MCF 10A (cell line): ENCODE measurements around the gene PROK1. TPM values are rescaled to one million over a fixed set of nuclear protein-coding genes. Genes with fewer than 3 reads are reported as not detected.

Source experiments
- BruUV-seq: library from RNA; stranded (reverse); fragments of 400-500 nt; replicated peaks from 2 replicates; lab custom pipeline; 2021; lab: Mats Ljungman, UMichigan
- CTCF ChIA-PET: fragments of 300-600 bp; sonication (Branson Sonifier 250); formaldehyde crosslinking; extraction: SDS; loops from one replicate; lab custom pipeline; 2021; ENCODE audit warnings: antibody characterized with exemption, inconsistent platforms; lab: Yijun Ruan, JAX
- POLR2A ChIA-PET: fragments of 300-600, 350-650 bp; sonication (Branson Sonifier 250); formaldehyde crosslinking; extraction: SDS; loops from one replicate; lab custom pipeline; 2020; ENCODE audit warnings: antibody characterized with exemption, inconsistent platforms; lab: Yijun Ruan, JAX
- DNase-seq: peaks from one replicate; pipeline ENCODE4 v3.0.0-alpha.2; 2018; ENCODE audit not compliant: unreplicated experiment
- H3K27ac Mint-ChIP-seq: one replicate; pipeline ENCODE4 v1.8.0; 2022; ENCODE audit warnings: mild to moderate bottlenecking, low read depth, mixed read lengths; ENCODE audit not compliant: unreplicated experiment
- H3K27me3 Mint-ChIP-seq: one replicate; pipeline ENCODE4 v1.8.0; 2022; ENCODE audit warnings: mixed read lengths; ENCODE audit not compliant: insufficient read depth, unreplicated experiment
- H3K36me3 Mint-ChIP-seq: one replicate; pipeline ENCODE4 v1.8.0; 2022; ENCODE audit warnings: mild to moderate bottlenecking, moderate library complexity, mixed read lengths; ENCODE audit not compliant: insufficient read depth, unreplicated experiment
- H3K4me1 Mint-ChIP-seq: one replicate; pipeline ENCODE4 v1.8.0; 2022; ENCODE audit warnings: mixed read lengths; ENCODE audit not compliant: insufficient read depth, unreplicated experiment
- H3K4me3 Mint-ChIP-seq: one replicate; pipeline ENCODE4 v1.8.0; 2022; ENCODE audit warnings: mild to moderate bottlenecking, moderate library complexity, mixed read lengths; ENCODE audit not compliant: unreplicated experiment
- H3K9me3 Mint-ChIP-seq: one replicate; pipeline ENCODE4 v1.8.0; 2022; ENCODE audit warnings: mixed read lengths; ENCODE audit not compliant: unreplicated experiment
- intact Hi-C: fragments of 100-400 bp; cut with micrococcal nuclease; formaldehyde crosslinking; loops from 2 replicates; pipeline ENCODE4 v1.14.1; 2022
- total RNA-seq: library from RNA; stranded (reverse); gene quantifications from 2 replicates; pipeline ENCODE4 v1.2.3, GENCODE V29; 2022
- TF ChIP-seq, protein P1 (sequence below): fragments of 200-600 bp; IDR thresholded peaks from one replicate; pipeline ENCODE4 v1.8.0; 2022; ENCODE audit warnings: antibody characterized with exemption, mild to moderate bottlenecking; ENCODE audit not compliant: unreplicated experiment

The PROK1 gene
- total RNA-seq, 1 experiment from 2014 or later, result not detected

DNA sequence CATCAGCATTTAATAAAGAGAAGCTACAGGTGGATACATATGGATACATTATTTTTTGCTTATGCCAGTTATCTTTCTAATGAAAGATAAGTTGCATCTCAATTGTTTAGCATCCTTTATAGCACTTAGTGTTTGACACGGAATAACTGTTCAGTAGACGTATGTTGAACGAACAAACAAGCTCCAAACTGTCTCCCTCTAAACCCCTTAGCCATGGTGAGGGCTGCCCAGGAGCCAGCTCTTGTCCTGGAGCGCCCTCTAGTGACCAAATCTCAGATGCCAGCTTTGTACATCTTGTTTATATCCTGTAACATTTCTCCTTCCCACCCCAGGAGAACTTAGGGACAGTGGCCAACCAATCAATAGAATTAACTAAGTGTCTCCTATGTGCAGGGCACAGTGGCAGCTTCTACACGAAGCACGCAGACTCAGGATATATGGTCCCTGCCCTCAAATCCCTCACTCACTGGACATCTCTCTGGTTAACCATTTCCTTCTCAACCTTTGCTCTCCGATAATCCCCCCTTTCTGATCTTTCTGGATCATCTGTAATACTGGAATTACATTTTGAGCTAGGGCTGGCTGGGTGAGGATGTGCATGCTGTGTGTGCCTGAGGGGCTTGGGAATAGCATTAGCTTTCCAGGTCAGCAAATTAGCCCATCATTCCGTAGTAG, 45.1 kb downstream of the PROK1 start:
- TF ChIP-seq, protein P1, sequence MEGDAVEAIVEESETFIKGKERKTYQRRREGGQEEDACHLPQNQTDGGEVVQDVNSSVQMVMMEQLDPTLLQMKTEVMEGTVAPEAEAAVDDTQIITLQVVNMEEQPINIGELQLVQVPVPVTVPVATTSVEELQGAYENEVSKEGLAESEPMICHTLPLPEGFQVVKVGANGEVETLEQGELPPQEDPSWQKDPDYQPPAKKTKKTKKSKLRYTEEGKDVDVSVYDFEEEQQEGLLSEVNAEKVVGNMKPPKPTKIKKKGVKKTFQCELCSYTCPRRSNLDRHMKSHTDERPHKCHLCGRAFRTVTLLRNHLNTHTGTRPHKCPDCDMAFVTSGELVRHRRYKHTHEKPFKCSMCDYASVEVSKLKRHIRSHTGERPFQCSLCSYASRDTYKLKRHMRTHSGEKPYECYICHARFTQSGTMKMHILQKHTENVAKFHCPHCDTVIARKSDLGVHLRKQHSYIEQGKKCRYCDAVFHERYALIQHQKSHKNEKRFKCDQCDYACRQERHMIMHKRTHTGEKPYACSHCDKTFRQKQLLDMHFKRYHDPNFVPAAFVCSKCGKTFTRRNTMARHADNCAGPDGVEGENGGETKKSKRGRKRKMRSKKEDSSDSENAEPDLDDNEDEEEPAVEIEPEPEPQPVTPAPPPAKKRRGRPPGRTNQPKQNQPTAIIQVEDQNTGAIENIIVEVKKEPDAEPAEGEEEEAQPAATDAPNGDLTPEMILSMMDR, result peak; percentile 92
- Mint-ChIP-seq H3K4me3 (no peak overlapping the region), H3K4me1 (no peaks in the 10 kb centered on the region), H3K9me3 (no peaks in the 10 kb centered on the region), H3K36me3 (no peaks in the 10 kb centered on the region), H3K27me3 (no peaks in the 10 kb centered on the region), H3K27ac (no peak overlapping the region)
- CTCF ChIA-PET, result interaction anchor here (0.5 to 8.8 kb wide), 84 partner anchors 11 to 647 kb away, joined by 3 to 273 read pairs (median 4); partner anchors contain the start of genes KCNA10, KCNC4, LAMTOR5 and RBM15
- BruUV-seq, result no TSS peak
- DNase-seq, result peak; percentile 77
- POLR2A ChIA-PET, result interaction anchor here (0.6 to 1.7 kb wide), 10 partner anchors 18 to 197 kb away, joined by 3 to 7 read pairs (median 4); no protein-coding TSS in a partner anchor
- intact Hi-C loops, result loop anchor here (1.0 to 10.0 kb wide), 6 partner anchors 25 to 441 kb away; partner anchors contain the start of gene RBM15

DNA sequence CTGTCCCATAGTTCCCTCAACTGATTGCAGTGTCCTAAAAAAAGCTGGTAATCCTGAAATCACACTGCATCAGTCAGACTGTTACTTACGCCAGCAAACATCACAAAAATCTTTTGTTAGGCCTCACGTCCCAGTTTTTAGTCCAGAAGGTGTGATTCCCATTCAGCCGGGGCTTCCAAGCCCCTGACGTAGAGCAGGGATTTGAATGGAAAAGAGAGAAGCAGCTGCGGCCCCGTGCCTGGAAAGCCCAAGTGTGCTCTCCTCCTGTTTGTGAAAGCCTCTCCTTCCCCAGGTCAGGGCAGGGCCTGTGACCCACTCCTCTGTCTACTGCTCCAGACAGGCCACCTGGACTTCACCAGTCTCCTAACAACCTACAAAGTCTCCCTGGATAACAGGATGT, 47.3 kb downstream of the PROK1 start:
- H3K27ac Mint-ChIP-seq, result no peak overlapping the region
- DNase-seq, result no peak
- no peaks in the 10 kb centered on the region for H3K4me1 Mint-ChIP-seq
- ChIA-PET POLR2A (interaction anchor here (0.5 to 0.6 kb wide), 2 partner anchors 107 to 492 kb away, joined by 3 read pairs; no protein-coding TSS in a partner anchor), CTCF (interaction anchor here (0.5 to 8.8 kb wide), 23 partner anchors 8 to 652 kb away, joined by 3 to 273 read pairs (median 4); partner anchors contain the start of gene LAMTOR5)
- intact Hi-C loops, result loop anchor here (5.0 to 10.0 kb wide), 2 partner anchors 161 to 443 kb away; partner anchors contain the start of gene RBM15
- H3K4me3 Mint-ChIP-seq, result no peak overlapping the region
- no peaks in the 10 kb centered on the region for H3K36me3 Mint-ChIP-seq
- no TSS peak for BruUV-seq
- H3K9me3 Mint-ChIP-seq, result no peaks in the 10 kb centered on the region
- TF ChIP-seq, protein P1, result no peak
- H3K27me3 Mint-ChIP-seq, result peaks cover 18% of the 10 kb centered on the region

DNA sequence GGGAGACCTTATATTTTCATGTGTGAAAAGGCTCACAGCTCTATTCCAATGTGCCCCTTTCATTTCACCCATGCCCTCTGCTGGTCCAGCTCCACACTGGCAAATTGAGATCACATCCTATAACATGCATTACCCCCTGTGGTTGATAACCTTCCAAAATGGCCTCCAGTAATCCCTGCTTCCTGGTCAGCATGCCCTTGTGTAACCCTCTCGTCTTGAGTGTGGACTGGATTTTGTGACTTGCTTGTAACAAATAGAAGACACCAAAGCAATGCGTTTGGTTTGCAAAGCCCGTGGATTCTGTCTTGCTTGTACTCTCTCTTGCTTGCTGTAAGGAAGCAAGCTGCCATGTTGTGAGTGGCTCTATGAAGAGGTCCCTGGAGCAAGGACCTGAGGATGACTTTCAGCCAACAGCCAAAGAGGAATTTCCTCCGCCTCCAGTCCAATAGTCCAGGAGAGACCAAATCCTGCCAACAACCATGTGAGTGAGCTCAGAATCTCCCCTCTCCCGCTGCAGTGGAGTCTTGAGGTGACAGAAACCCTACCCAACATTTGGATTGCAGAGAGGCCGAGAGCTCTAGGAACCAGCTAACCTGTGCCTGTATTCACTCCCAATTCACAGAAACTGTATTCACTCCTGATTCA, 50.7 kb downstream of the PROK1 start:
- no peak overlapping the region for H3K4me3 Mint-ChIP-seq
- intact Hi-C loops, result no loop called here
- CTCF ChIA-PET, result interaction anchor here (1.0 to 1.9 kb wide), 3 partner anchors 41 to 298 kb away, joined by 3 to 7 read pairs (median 3); no protein-coding TSS in a partner anchor
- TF ChIP-seq, protein P1, result no peak
- DNase-seq, result no peak
- H3K27ac Mint-ChIP-seq, result no peak overlapping the region
- H3K27me3 Mint-ChIP-seq, result peaks cover 31% of the 10 kb centered on the region
- H3K36me3 Mint-ChIP-seq, result no peaks in the 10 kb centered on the region
- no peaks in the 10 kb centered on the region for H3K9me3 Mint-ChIP-seq
- BruUV-seq, result no TSS peak
- POLR2A ChIA-PET, result no interaction called here
- H3K4me1 Mint-ChIP-seq, result no peaks in the 10 kb centered on the region
